Measurements from ENCODE around the gene APPBP2. TPM values are rescaled to one million over a fixed set of nuclear protein-coding genes. Genes with fewer than 3 reads are reported as not detected.

APPBP2 gene
- total RNA-seq, 3 donors from 2014 or later (not counting 1 experiment from before 2014, with no cell fraction given), result 18.2 to 23.2 (median 23.0) TPM

- TF ChIP-seq, protein P1, sequence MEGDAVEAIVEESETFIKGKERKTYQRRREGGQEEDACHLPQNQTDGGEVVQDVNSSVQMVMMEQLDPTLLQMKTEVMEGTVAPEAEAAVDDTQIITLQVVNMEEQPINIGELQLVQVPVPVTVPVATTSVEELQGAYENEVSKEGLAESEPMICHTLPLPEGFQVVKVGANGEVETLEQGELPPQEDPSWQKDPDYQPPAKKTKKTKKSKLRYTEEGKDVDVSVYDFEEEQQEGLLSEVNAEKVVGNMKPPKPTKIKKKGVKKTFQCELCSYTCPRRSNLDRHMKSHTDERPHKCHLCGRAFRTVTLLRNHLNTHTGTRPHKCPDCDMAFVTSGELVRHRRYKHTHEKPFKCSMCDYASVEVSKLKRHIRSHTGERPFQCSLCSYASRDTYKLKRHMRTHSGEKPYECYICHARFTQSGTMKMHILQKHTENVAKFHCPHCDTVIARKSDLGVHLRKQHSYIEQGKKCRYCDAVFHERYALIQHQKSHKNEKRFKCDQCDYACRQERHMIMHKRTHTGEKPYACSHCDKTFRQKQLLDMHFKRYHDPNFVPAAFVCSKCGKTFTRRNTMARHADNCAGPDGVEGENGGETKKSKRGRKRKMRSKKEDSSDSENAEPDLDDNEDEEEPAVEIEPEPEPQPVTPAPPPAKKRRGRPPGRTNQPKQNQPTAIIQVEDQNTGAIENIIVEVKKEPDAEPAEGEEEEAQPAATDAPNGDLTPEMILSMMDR (IDR thresholded peaks at IDR 0.05), result no peak
- Histone ChIP-seq H3K4me1 (ENCODE audit: control insufficient read depth, insufficient read depth, low read length) (no peaks in the 10 kb centered on the region), H3K27me3 (ENCODE audit: control insufficient read depth, insufficient read depth, low read length) (no peaks in the 10 kb centered on the region), H3K4me3 (ENCODE audit: low read length) (no peak overlapping the region), H3K36me3 (ENCODE audit: control insufficient read depth, insufficient read depth, low read length) (no peaks in the 10 kb centered on the region), H3K9me3 (ENCODE audit: control insufficient read depth, insufficient read depth, low read length) (no peaks in the 10 kb centered on the region), H3K27ac (ENCODE audit: low read length) (no peak overlapping the region)
- Mint-ChIP-seq H3K27ac (no peak overlapping the region), H3K27me3 (ENCODE audit: low read depth in 2 of 2) (peaks cover 6 to 7% of the 10 kb centered on the region in 2 donors), H3K4me3 (no peak overlapping the region), H3K4me1 (no peaks in the 10 kb centered on the region), H3K36me3 (no peaks in the 10 kb centered on the region), H3K9me3 (no peaks in the 10 kb centered on the region)
- WGBS (ENCODE audit: insufficient coverage), result 100% methylated on average over 1 of the region's 1 CpG
- intact Hi-C loops (cut with micrococcal nuclease), result no loop called here
- DNase-seq, result no peak
- no peak for ATAC-seq
Observed at GRCh38 chr17:60415146-60415545, 110.9 kb downstream of the APPBP2 start.

DNA sequence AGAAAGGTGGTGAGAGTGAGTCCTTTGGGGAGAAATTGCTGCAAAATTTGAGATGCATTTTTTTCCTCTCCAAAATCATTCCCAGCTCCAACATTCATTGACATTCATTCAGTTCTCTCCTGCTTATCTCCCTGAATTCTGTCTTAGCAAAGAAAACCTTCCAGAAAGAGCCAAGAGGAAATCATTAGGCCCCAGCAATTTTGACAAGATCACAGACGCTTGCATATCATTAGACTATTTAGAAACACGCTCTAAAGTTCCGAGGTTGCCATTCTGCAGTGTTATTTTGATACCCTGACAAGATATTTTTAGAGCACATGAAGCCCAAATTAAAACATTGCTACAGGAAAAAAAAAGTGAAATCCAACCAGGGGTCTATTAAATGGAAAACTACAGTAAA, 113.3 kb downstream of the APPBP2 start:
- DNase-seq (no peak), ATAC-seq (no peak)
- H3K4me3 ChIP-seq (ENCODE audit: low read length), result no peak overlapping the region
- no peaks in the 10 kb centered on the region for H3K36me3 ChIP-seq (ENCODE audit: control insufficient read depth, insufficient read depth, low read length)
- no peak overlapping the region for H3K27ac ChIP-seq (ENCODE audit: low read length)
- Mint-ChIP-seq H3K36me3 (no peaks in the 10 kb centered on the region), H3K4me3 (no peak overlapping the region), H3K27ac (no peak overlapping the region), H3K4me1 (no peaks in the 10 kb centered on the region), H3K27me3 (ENCODE audit: low read depth in 2 of 2) (peaks cover 6 to 10% of the 10 kb centered on the region in 2 donors), H3K9me3 (no peaks in the 10 kb centered on the region)
- intact Hi-C loops (cut with micrococcal nuclease), result no loop called here
- WGBS (ENCODE audit: insufficient coverage), result 92% methylated on average over 3 of the region's 3 CpGs
- no peaks in the 10 kb centered on the region for H3K4me1 ChIP-seq (ENCODE audit: control insufficient read depth, insufficient read depth, low read length)
- TF ChIP-seq, protein P1 (IDR thresholded peaks at IDR 0.05), result no peak
- no peaks in the 10 kb centered on the region for H3K9me3 ChIP-seq (ENCODE audit: control insufficient read depth, insufficient read depth, low read length)
- no peaks in the 10 kb centered on the region for H3K27me3 ChIP-seq (ENCODE audit: control insufficient read depth, insufficient read depth, low read length)

- ATAC-seq (no peak), DNase-seq (no peak)
- TF ChIP-seq, protein P1 (IDR thresholded peaks at IDR 0.05), result no peak
- Histone ChIP-seq H3K4me3 (ENCODE audit: low read length) (no peak overlapping the region), H3K36me3 (ENCODE audit: control insufficient read depth, insufficient read depth, low read length) (no peaks in the 10 kb centered on the region), H3K27me3 (ENCODE audit: control insufficient read depth, insufficient read depth, low read length) (no peaks in the 10 kb centered on the region), H3K9me3 (ENCODE audit: control insufficient read depth, insufficient read depth, low read length) (no peaks in the 10 kb centered on the region), H3K4me1 (ENCODE audit: control insufficient read depth, insufficient read depth, low read length) (no peaks in the 10 kb centered on the region), H3K27ac (ENCODE audit: low read length) (no peak overlapping the region)
- Mint-ChIP-seq H3K36me3 (no peaks in the 10 kb centered on the region), H3K27ac (no peak overlapping the region), H3K4me1 (no peaks in the 10 kb centered on the region), H3K4me3 (no peak overlapping the region), H3K27me3 (ENCODE audit: low read depth in 2 of 2) (peaks cover 6% of the 10 kb centered on the region in 2 donors), H3K9me3 (no peaks in the 10 kb centered on the region)
- 100% methylated on average over 4 of the region's 4 CpGs for WGBS (ENCODE audit: insufficient coverage)
- intact Hi-C loops (cut with micrococcal nuclease), result no loop called here
Observed at GRCh38 chr17:60410001-60410400, 116.0 kb downstream of the APPBP2 start.

GRCh38 chr17:60406887-60407286, 119.2 kb downstream of the APPBP2 start:
- intact Hi-C loops (cut with micrococcal nuclease), result no loop called here

More at GRCh38 chr17:60406887-60407286, 119.2 kb downstream of the APPBP2 start:
- no peak for ATAC-seq
- Histone ChIP-seq H3K36me3 (ENCODE audit: control insufficient read depth, insufficient read depth, low read length) (no peaks in the 10 kb centered on the region), H3K27ac (ENCODE audit: low read length) (no peak overlapping the region), H3K9me3 (ENCODE audit: control insufficient read depth, insufficient read depth, low read length) (no peaks in the 10 kb centered on the region), H3K4me3 (ENCODE audit: low read length) (no peak overlapping the region), H3K4me1 (ENCODE audit: control insufficient read depth, insufficient read depth, low read length) (no peaks in the 10 kb centered on the region), H3K27me3 (ENCODE audit: control insufficient read depth, insufficient read depth, low read length) (no peaks in the 10 kb centered on the region)
- WGBS (ENCODE audit: insufficient coverage), result 89% methylated on average over 3 of the region's 3 CpGs
- H3K27ac Mint-ChIP-seq, result no peak overlapping the region
- H3K36me3 Mint-ChIP-seq, result no peaks in the 10 kb centered on the region
- peaks cover 0 to 6% of the 10 kb centered on the region in 2 donors for H3K27me3 Mint-ChIP-seq (ENCODE audit: low read depth in 2 of 2)
- H3K4me3 Mint-ChIP-seq, result no peak overlapping the region
- H3K9me3 Mint-ChIP-seq, result no peaks in the 10 kb centered on the region
- H3K4me1 Mint-ChIP-seq, result no peaks in the 10 kb centered on the region
- TF ChIP-seq, protein P1 (IDR thresholded peaks at IDR 0.05), result no peak
- DNase-seq, result no peak

Measured in natural killer cell (primary cell).